ENCODE measurements around the gene NAB2. TPM values are rescaled to one million over a fixed set of nuclear protein-coding genes. Genes with fewer than 3 reads are reported as not detected.

Gene NAB2
- total RNA-seq, 2 donors from 2014 or later = 13.5 to 21.7 TPM

DNA sequence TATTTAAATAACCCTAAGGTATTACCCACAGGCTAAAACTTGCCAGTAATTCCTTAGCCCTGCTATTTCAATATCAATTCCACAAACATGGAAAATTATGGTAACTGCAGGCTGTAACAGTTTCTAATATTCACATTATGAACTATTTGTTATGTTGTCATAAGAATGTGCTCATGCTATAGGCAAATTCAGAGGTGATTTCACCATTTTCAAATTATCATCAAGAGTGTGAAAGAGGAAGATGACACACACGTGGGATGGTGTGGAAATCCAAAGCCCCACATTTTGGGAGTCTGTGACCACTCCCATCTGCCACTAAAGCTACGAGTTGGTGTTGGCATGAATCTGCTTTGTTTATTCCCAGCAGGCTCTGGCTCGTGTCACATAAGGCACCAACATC lies 33.1 kb upstream of the NAB2 start:
- DNase-seq = no peak
- Histone ChIP-seq H3K27me3 (ENCODE audit: control insufficient read depth, insufficient read depth, low read length, poor library complexity, severe bottlenecking) (peaks cover 11% of the 10 kb centered on the region), H3K4me1 (ENCODE audit: control insufficient read depth, insufficient read depth, low read length) (no peaks in the 10 kb centered on the region), H3K27ac (ENCODE audit: low read depth, low read length) (peak overlapping the region; percentile 47), H3K9ac (ENCODE audit: extremely low read depth, low read length, poor library complexity, severe bottlenecking) (no peak overlapping the region), H3K4me3 (ENCODE audit: low read length) (no peak overlapping the region), H3K9me3 (ENCODE audit: control insufficient read depth, low read length) (no peaks in the 10 kb centered on the region), H3K36me3 (ENCODE audit: control insufficient read depth, insufficient read depth, low read length) (peaks cover 55% of the 10 kb centered on the region)
- H3K4me1 Mint-ChIP-seq = peaks cover 4% of the 10 kb centered on the region
- no peak overlapping the region for H3K4me3 Mint-ChIP-seq
- peaks cover 4% of the 10 kb centered on the region for H3K9me3 Mint-ChIP-seq
- peaks cover 14% of the 10 kb centered on the region for H3K27me3 Mint-ChIP-seq (ENCODE audit: insufficient read depth)
- TF ChIP-seq CTCF (conservative IDR thresholded peaks at IDR 0.05) = no peak
- 79 to 98% methylated on average over 3 of the region's 3 CpGs for WGBS, 2 experiments (ENCODE audit: insufficient coverage in 1 of 2, insufficient read length in 1 of 2)
- H3K27ac Mint-ChIP-seq = no peak overlapping the region
- H3K36me3 Mint-ChIP-seq (ENCODE audit: low read depth) = peaks cover 52% of the 10 kb centered on the region

DNA sequence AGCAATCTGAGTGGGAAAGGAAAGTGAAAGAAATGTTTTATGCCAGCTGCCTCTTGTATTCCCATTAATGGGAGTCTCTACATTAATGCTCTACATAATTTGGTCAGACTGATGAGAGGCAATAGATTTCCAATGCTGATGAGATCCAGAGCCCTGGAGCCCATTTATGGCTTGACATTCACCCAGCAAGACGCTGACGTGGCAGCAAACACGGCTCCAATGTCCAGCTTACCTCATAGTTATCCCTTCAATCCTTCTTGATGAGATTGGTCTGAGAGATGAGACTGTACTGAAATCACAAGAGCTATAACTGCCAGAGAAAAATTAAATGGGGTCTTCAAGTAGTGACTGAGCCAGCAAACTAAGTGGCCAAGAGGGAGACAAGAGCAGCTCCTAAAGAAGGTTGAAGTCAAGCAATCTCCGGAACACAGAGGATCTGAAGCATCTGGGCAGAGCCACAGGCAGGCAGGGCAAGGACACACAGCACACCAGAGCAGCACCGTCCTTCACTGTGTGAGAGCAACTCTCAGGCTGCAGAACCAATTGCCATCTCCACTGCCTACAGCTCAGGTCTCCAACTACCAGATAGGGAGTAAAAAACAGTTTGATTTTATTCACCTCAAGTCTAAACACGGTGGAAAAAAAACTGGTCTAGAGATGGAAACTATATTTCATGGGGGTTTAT lies 31.7 kb upstream of the NAB2 start:
- Histone ChIP-seq H3K4me1 (ENCODE audit: control insufficient read depth, insufficient read depth, low read length) (no peaks in the 10 kb centered on the region), H3K4me3 (ENCODE audit: low read length) (no peak overlapping the region), H3K27ac (ENCODE audit: low read depth, low read length) (peak overlapping the region; percentile 45), H3K9ac (ENCODE audit: extremely low read depth, low read length, poor library complexity, severe bottlenecking) (no peak overlapping the region), H3K36me3 (ENCODE audit: control insufficient read depth, insufficient read depth, low read length) (peaks cover 59% of the 10 kb centered on the region), H3K27me3 (ENCODE audit: control insufficient read depth, insufficient read depth, low read length, poor library complexity, severe bottlenecking) (no peaks in the 10 kb centered on the region), H3K9me3 (ENCODE audit: control insufficient read depth, low read length) (no peaks in the 10 kb centered on the region)
- no peaks in the 10 kb centered on the region for H3K4me1 Mint-ChIP-seq
- H3K36me3 Mint-ChIP-seq (ENCODE audit: low read depth) = peaks cover 56% of the 10 kb centered on the region
- no peak overlapping the region for H3K27ac Mint-ChIP-seq
- no peak for TF ChIP-seq CTCF (conservative IDR thresholded peaks at IDR 0.05)
- DNase-seq = no peak
- H3K27me3 Mint-ChIP-seq (ENCODE audit: insufficient read depth) = peaks cover 4% of the 10 kb centered on the region
- H3K4me3 Mint-ChIP-seq = no peak overlapping the region
- whole genome bisulfite sequencing, 2 experiments (ENCODE audit: insufficient coverage in 1 of 2, insufficient read length in 1 of 2) = 96 to 100% methylated on average over 5 to 6 of the region's 6 CpGs
- H3K9me3 Mint-ChIP-seq = peaks cover 4% of the 10 kb centered on the region

DNA sequence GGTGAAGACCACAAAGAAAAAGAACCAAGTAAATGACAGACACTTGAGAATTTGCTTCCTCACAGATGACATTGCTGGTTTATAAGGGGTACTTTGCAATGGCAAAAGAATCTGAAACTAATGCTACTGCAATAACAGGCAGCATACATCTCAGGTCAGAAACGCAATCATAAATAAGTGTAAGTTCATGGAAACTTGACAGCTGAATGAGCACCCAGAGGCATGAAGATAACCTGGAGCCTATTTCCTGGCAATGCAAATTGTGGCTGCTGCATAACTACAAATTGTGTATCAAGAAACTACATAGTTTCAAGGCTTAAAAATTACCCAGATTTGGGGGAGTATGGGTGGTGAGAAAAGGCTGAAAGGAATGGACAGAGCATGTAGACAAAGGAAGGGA lies 30.5 kb upstream of the NAB2 start:
- no peak overlapping the region for H3K27ac Mint-ChIP-seq
- 96 to 100% methylated on average over 1 of the region's 1 CpG for WGBS, 2 experiments (ENCODE audit: insufficient coverage in 1 of 2, insufficient read length in 1 of 2)
- H3K36me3 Mint-ChIP-seq (ENCODE audit: low read depth) = peaks cover 60% of the 10 kb centered on the region
- H3K27ac ChIP-seq (ENCODE audit: low read depth, low read length) = no peak overlapping the region
- DNase-seq = no peak
- no peak for TF ChIP-seq CTCF (conservative IDR thresholded peaks at IDR 0.05)
- no peaks in the 10 kb centered on the region for H3K27me3 ChIP-seq (ENCODE audit: control insufficient read depth, insufficient read depth, low read length, poor library complexity, severe bottlenecking)
- peaks cover 66% of the 10 kb centered on the region for H3K36me3 ChIP-seq (ENCODE audit: control insufficient read depth, insufficient read depth, low read length)
- H3K9me3 Mint-ChIP-seq = peaks cover 4% of the 10 kb centered on the region
- H3K9ac ChIP-seq (ENCODE audit: extremely low read depth, low read length, poor library complexity, severe bottlenecking) = no peak overlapping the region
- no peaks in the 10 kb centered on the region for H3K4me1 Mint-ChIP-seq
- H3K27me3 Mint-ChIP-seq (ENCODE audit: insufficient read depth) = no peaks in the 10 kb centered on the region
- no peak overlapping the region for H3K4me3 Mint-ChIP-seq
- no peaks in the 10 kb centered on the region for H3K4me1 ChIP-seq (ENCODE audit: control insufficient read depth, insufficient read depth, low read length)
- H3K4me3 ChIP-seq (ENCODE audit: low read length) = no peak overlapping the region
- no peaks in the 10 kb centered on the region for H3K9me3 ChIP-seq (ENCODE audit: control insufficient read depth, low read length)

Measured in endodermal cell (in vitro differentiated cells).